ENCODE data around the gene MSANTD1. TPM values are rescaled to one million over a fixed set of nuclear protein-coding genes. Genes with fewer than 3 reads are reported as not detected.

Gene MSANTD1
- total and polyA plus RNA-seq, 8 donors, result 0.54 to 2.9 (median 1.0) TPM

DNA sequence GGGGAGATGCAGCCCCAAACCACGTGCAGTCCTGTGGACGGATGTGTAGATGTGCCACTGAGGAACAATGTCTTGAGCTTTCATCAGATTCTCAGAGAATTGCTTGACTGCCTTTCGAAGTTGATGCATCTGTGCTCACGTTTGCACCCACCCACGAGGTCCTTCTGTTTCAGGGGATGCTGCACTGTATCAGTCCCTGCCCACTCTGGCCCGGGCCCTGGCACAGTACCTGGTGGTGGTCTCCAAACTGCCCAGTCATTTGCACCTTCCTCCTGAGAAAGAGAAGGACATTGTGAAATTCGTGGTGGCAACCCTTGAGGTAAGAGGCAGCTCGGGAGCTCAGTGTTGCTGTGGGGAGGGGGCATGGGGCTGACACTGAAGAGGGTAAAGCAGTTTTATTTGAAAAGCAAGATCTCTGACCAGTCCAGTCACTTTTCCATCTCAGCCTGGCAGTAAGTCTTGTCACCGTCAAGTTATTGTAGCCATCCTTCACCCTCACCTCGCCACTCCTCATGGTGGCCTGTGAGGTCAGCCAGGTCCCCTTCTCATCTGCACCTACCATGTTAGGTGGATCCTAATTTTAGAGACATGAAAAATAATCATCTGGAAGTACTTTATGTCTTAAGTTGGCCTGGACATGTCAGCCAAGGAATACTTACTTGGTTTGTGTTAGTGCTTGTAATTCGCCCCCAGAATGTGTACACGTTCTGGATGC lies 36.4 kb upstream of the MSANTD1 start:
- Histone ChIP-seq H3K36me3 (peaks cover 5 to 73% (median 55%) of the 10 kb centered on the region in 3 donors), H3K4me1 (peaks cover 0 to 6% (median 0%) of the 10 kb centered on the region in 3 donors), H3K9me3 (no peaks in the 10 kb centered on the region), H3K4me3 (no peak overlapping the region), H3K27me3 (no peaks in the 10 kb centered on the region), H3K27ac (no peak overlapping the region)
- WGBS, 2 donors, result 92 to 94% methylated on average over 12 of the region's 12 CpGs
- FAIRE-seq, result no peak
- intact Hi-C loops (cut with DNase I), result no loop called here
- TF ChIP-seq, protein P1, sequence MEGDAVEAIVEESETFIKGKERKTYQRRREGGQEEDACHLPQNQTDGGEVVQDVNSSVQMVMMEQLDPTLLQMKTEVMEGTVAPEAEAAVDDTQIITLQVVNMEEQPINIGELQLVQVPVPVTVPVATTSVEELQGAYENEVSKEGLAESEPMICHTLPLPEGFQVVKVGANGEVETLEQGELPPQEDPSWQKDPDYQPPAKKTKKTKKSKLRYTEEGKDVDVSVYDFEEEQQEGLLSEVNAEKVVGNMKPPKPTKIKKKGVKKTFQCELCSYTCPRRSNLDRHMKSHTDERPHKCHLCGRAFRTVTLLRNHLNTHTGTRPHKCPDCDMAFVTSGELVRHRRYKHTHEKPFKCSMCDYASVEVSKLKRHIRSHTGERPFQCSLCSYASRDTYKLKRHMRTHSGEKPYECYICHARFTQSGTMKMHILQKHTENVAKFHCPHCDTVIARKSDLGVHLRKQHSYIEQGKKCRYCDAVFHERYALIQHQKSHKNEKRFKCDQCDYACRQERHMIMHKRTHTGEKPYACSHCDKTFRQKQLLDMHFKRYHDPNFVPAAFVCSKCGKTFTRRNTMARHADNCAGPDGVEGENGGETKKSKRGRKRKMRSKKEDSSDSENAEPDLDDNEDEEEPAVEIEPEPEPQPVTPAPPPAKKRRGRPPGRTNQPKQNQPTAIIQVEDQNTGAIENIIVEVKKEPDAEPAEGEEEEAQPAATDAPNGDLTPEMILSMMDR (IDR thresholded peaks at IDR 0.05), result no peak
- DNase-seq, result peak in 1 of 6 donors; percentile 26
- no peak for ATAC-seq

- H3K27me3 ChIP-seq, result no peaks in the 10 kb centered on the region
- 62 to 77% methylated on average over 4 of the region's 4 CpGs for WGBS, 2 donors
- no peak overlapping the region for H3K4me3 ChIP-seq
- DNase-seq (peak in 1 of 6 donors; percentile 30), FAIRE-seq (no peak), ATAC-seq (no peak)
- intact Hi-C loops (cut with DNase I), result no loop called here
- TF ChIP-seq, protein P1 (IDR thresholded peaks at IDR 0.05), result no peak
- H3K4me1 ChIP-seq, result peaks cover 0 to 2% (median 0%) of the 10 kb centered on the region in 3 donors
- H3K9me3 ChIP-seq, result no peaks in the 10 kb centered on the region
- no peak overlapping the region for H3K27ac ChIP-seq
- peaks cover 5 to 75% (median 60%) of the 10 kb centered on the region in 3 donors for H3K36me3 ChIP-seq
These were observed 35.9 kb upstream of the MSANTD1 start for GRCh38 chr4:3213106-3213425.

GRCh38 chr4:3213661-3214250 lies 35.2 kb upstream of the MSANTD1 start:
- Histone ChIP-seq H3K36me3 (peaks cover 5 to 79% (median 60%) of the 10 kb centered on the region in 3 donors), H3K27me3 (no peaks in the 10 kb centered on the region), H3K4me3 (no peak overlapping the region), H3K9me3 (no peaks in the 10 kb centered on the region), H3K27ac (no peak overlapping the region), H3K4me1 (no peaks in the 10 kb centered on the region)
- 92 to 93% methylated on average over 15 of the region's 15 CpGs for WGBS, 2 donors
- ATAC-seq, result no peak
- intact Hi-C loops (cut with DNase I), result no loop called here
- peak in 1 of 6 donors; percentile 37 for DNase-seq
- TF ChIP-seq, protein P1 (IDR thresholded peaks at IDR 0.05), result no peak
- no peak for FAIRE-seq

DNA sequence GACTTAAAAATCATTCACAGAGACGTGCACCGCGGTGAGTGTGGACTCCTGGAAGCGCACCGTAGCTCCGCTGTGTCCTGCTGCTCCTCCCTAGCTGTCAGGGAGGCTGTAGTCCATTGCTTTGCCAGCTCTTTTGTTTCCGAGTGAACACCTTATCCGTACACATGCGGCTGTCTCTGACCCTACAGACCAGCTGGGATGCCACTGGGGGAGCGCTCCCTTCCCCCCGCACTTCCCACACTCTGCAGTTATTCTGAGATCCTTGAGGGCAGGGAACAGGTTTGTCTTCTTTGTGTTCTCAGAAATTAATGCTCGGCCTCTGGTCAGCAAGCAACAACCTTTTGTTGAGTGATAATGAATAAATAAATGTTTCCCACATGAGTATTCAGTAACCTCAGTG lies 33.7 kb upstream of the MSANTD1 start:
- intact Hi-C loops (cut with DNase I), result no loop called here
- Histone ChIP-seq H3K9me3 (no peaks in the 10 kb centered on the region), H3K27ac (no peak overlapping the region), H3K36me3 (peaks cover 5 to 79% (median 47%) of the 10 kb centered on the region in 3 donors), H3K4me3 (no peak overlapping the region), H3K4me1 (no peaks in the 10 kb centered on the region), H3K27me3 (no peaks in the 10 kb centered on the region)
- ATAC-seq (no peak), FAIRE-seq (no peak), DNase-seq (peak in 1 of 6 donors; percentile 8)
- TF ChIP-seq, protein P1 (IDR thresholded peaks at IDR 0.05), result no peak
- 77 to 83% methylated on average over 12 of the region's 12 CpGs for WGBS, 2 donors

- Histone ChIP-seq H3K27me3 (no peaks in the 10 kb centered on the region), H3K9me3 (no peaks in the 10 kb centered on the region), H3K27ac (no peak overlapping the region), H3K36me3 (peaks cover 5 to 82% (median 49%) of the 10 kb centered on the region in 3 donors), H3K4me3 (no peak overlapping the region), H3K4me1 (no peaks in the 10 kb centered on the region)
- 94 to 96% methylated on average over 4 of the region's 4 CpGs for WGBS, 2 donors
- intact Hi-C loops (cut with DNase I), result no loop called here
- ATAC-seq (no peak), DNase-seq (peak in 2 of 6 donors; percentile 6 to 16), FAIRE-seq (no peak)
- TF ChIP-seq, protein P1 (IDR thresholded peaks at IDR 0.05), result no peak
These were observed 33.2 kb upstream of the MSANTD1 start for GRCh38 chr4:3215733-3216132.

Data from pancreas (tissue), 10 donors.